Nephron progenitor cell (in vitro differentiated cells): ENCODE results near the gene PAH.

ENCODE experiments used
- DNase-seq: peaks from one replicate; pipeline ENCODE4 v3.0.0; 2021
- H3K27ac Mint-ChIP-seq: 2 replicates; pipeline ENCODE4 v1.8.0; 2021; ENCODE audit warnings: mild to moderate bottlenecking, moderate library complexity, mixed read lengths
- H3K27me3 Mint-ChIP-seq: 2 replicates; pipeline ENCODE4 v1.8.0; 2021; ENCODE audit warnings: mild to moderate bottlenecking, low read depth, mixed read lengths; ENCODE audit not compliant: poor library complexity
- H3K36me3 Mint-ChIP-seq: 2 replicates; pipeline ENCODE4 v1.8.0; 2021; ENCODE audit warnings: low read depth, mixed read lengths
- H3K4me1 Mint-ChIP-seq: 2 replicates; pipeline ENCODE4 v1.8.0; 2021; ENCODE audit warnings: mixed read lengths
- H3K4me3 Mint-ChIP-seq: 2 replicates; pipeline ENCODE4 v1.8.0; 2021; ENCODE audit warnings: mild to moderate bottlenecking, moderate library complexity, mixed read lengths
- H3K9me3 Mint-ChIP-seq: 2 replicates; pipeline ENCODE4 v1.8.0; 2021; ENCODE audit warnings: mild to moderate bottlenecking, moderate library complexity, mixed read lengths
- CTCF ChIP-seq: fragments of 200-600 bp; sonication (generic); IDR thresholded peaks from 2 replicates; pipeline ENCODE4 v1.5.0; 2021; ENCODE audit warnings: antibody characterized with exemption

The PAH gene

GRCh38 chr12:102902093-102902492 is 15.0 kb downstream of the PAH start:
- H3K9me3 Mint-ChIP-seq = no peaks in the 10 kb centered on the region
- H3K36me3 Mint-ChIP-seq = no peaks in the 10 kb centered on the region
- no peak for DNase-seq
- no peak for TF ChIP-seq CTCF
- no peak overlapping the region for H3K4me3 Mint-ChIP-seq
- peaks cover 12% of the 10 kb centered on the region for H3K27me3 Mint-ChIP-seq
- no peaks in the 10 kb centered on the region for H3K4me1 Mint-ChIP-seq
- H3K27ac Mint-ChIP-seq = peak overlapping the region; percentile 11

GRCh38 chr12:102900389-102900788 is 16.7 kb downstream of the PAH start:
- Mint-ChIP-seq H3K9me3 (no peaks in the 10 kb centered on the region), H3K4me3 (no peak overlapping the region), H3K27ac (no peak overlapping the region), H3K27me3 (peaks cover 12% of the 10 kb centered on the region), H3K36me3 (no peaks in the 10 kb centered on the region), H3K4me1 (no peaks in the 10 kb centered on the region)
- no peak for TF ChIP-seq CTCF
- DNase-seq = no peak

- no peak for DNase-seq
These were observed 21.0 kb downstream of the PAH start for GRCh38 chr12:102896067-102896466.

GRCh38 chr12:102891756-102892155 is 25.3 kb downstream of the PAH start:
- Mint-ChIP-seq H3K4me3 (no peak overlapping the region), H3K4me1 (peaks cover 7% of the 10 kb centered on the region), H3K27me3 (peaks cover 12% of the 10 kb centered on the region), H3K36me3 (no peaks in the 10 kb centered on the region), H3K27ac (no peak overlapping the region), H3K9me3 (no peaks in the 10 kb centered on the region)
- TF ChIP-seq CTCF = no peak
- no peak for DNase-seq

More at GRCh38 chr12:102896067-102896466, 21.0 kb downstream of the PAH start:
- Mint-ChIP-seq H3K4me1 (peaks cover 5% of the 10 kb centered on the region), H3K9me3 (no peaks in the 10 kb centered on the region), H3K27me3 (peaks cover 4% of the 10 kb centered on the region), H3K27ac (no peak overlapping the region), H3K4me3 (no peak overlapping the region), H3K36me3 (no peaks in the 10 kb centered on the region)
- TF ChIP-seq CTCF = no peak

- no peak overlapping the region for H3K27ac Mint-ChIP-seq
- H3K4me1 Mint-ChIP-seq = peaks cover 7% of the 10 kb centered on the region
- peaks cover 9% of the 10 kb centered on the region for H3K27me3 Mint-ChIP-seq
- no peak for DNase-seq
- H3K36me3 Mint-ChIP-seq = no peaks in the 10 kb centered on the region
- H3K9me3 Mint-ChIP-seq = no peaks in the 10 kb centered on the region
- H3K4me3 Mint-ChIP-seq = no peak overlapping the region
- TF ChIP-seq CTCF = no peak
These were observed 28.5 kb downstream of the PAH start for GRCh38 chr12:102888511-102888910.

- H3K4me1 Mint-ChIP-seq = no peaks in the 10 kb centered on the region
- H3K36me3 Mint-ChIP-seq = no peaks in the 10 kb centered on the region
- no peaks in the 10 kb centered on the region for H3K9me3 Mint-ChIP-seq
- H3K27me3 Mint-ChIP-seq = peaks cover 24% of the 10 kb centered on the region
- H3K4me3 Mint-ChIP-seq = no peak overlapping the region
- no peak for TF ChIP-seq CTCF
- peak; percentile 22 for DNase-seq
- H3K27ac Mint-ChIP-seq = no peak overlapping the region
These were observed 31.8 kb downstream of the PAH start for GRCh38 chr12:102885043-102885932.
